CD4-positive, alpha-beta T cell treated with Interleukin-17A for 4 hours (primary cell): ENCODE results near the gene CREB3L1.

Experiments used
- DNase-seq: peaks from one replicate; pipeline ENCODE4 v3.0.0-alpha.2; 2020; ENCODE audit warnings: mixed read lengths

CREB3L1 gene

DNA sequence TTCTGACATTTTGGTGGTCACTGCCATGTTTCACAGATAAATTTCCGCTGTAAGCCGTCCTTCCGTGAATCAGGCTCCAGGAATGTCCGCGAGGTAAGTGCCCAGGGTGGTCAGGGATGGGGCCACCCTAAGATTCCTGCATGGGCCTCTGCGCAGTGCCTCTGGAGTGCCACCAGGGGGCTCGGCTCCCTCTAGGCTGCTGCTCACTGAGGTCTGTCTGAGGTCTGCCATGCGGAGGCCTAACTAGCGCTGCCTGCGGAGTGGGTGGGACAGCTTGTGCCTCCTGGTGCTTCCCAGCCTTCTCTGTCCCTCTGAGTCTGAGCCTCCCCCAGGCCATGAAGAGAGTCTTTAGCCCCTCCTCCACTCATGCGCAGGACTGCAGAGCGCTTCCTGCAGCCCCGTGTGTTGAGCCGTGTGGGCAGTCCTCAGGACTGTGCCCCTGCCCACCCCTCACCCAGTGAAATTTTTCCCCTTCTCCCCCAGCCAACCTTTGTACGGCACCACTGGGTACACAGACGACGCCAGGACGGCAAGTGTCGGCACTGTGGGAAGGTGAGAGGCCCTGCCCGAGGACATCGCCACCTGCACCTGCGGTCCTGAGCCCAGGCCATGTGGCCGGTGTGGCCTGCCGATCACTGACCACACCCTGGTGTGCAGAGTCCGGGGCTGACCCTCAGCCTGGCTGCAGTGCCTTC is 92.1 kb downstream of the CREB3L1 start:
- peak; percentile 65 for DNase-seq

- no peak for DNase-seq
Observed at GRCh38 chr11:46370253-46370652, 92.8 kb downstream of the CREB3L1 start.
